Measurements from ENCODE around the gene GPR25. TPM values are rescaled to one million over a fixed set of nuclear protein-coding genes. Genes with fewer than 3 reads are reported as not detected.

GPR25 gene
- total RNA-seq, 1 experiment from 2014 or later: not detected

GRCh38 chr1:200922406-200922805 lies 49.6 kb downstream of the GPR25 start:
- TF ChIP-seq E2F5 (CRISPR knock-in tag; IDR thresholded peaks at IDR 0.05) (no peak), CBFB (CRISPR knock-in tag; IDR thresholded peaks at IDR 0.05; ENCODE audit: low read depth) (no peak), NFYB (CRISPR knock-in tag; conservative IDR thresholded peaks at IDR 0.05; ENCODE audit: low read depth) (no peak), TEAD1 (CRISPR knock-in tag; IDR thresholded peaks at IDR 0.05) (no peak), RORB (CRISPR knock-in tag; IDR thresholded peaks at IDR 0.05) (no peak), ZNF416 (CRISPR knock-in tag; IDR thresholded peaks at IDR 0.05) (no peak), ZNF423 (CRISPR knock-in tag; IDR thresholded peaks at IDR 0.05) (no peak), PRRX2 (CRISPR knock-in tag; IDR thresholded peaks at IDR 0.05) (no peak), CREB1 (CRISPR knock-in tag; IDR thresholded peaks at IDR 0.05) (no peak), E2F1 (CRISPR knock-in tag; IDR thresholded peaks at IDR 0.05) (no peak), ZSCAN18 (CRISPR knock-in tag; IDR thresholded peaks at IDR 0.05) (no peak), SMAD4 (CRISPR knock-in tag; IDR thresholded peaks at IDR 0.05) (no peak), IRF2 (CRISPR knock-in tag; IDR thresholded peaks at IDR 0.05; ENCODE audit: borderline replicate concordance, low read depth) (no peak), ARID4B (CRISPR knock-in tag; IDR thresholded peaks at IDR 0.05; ENCODE audit: borderline replicate concordance) (no peak), IRF1 (CRISPR knock-in tag; IDR thresholded peaks at IDR 0.05) (no peak), CDX4 (CRISPR knock-in tag; IDR thresholded peaks at IDR 0.05; ENCODE audit: borderline replicate concordance) (no peak)
- CTCF ChIA-PET: interaction anchor here (1.7 kb wide), 1 partner anchor 197 kb away, joined by 6 read pairs; no protein-coding TSS in a partner anchor
- no peaks in the 10 kb centered on the region for H3K36me3 Mint-ChIP-seq
- no peak overlapping the region for H3K27ac Mint-ChIP-seq
- no peaks in the 10 kb centered on the region for H3K4me1 Mint-ChIP-seq
- ATAC-seq (no peak), DNase-seq (ENCODE audit: low spot score) (no peak)
- H3K9me3 Mint-ChIP-seq: no peaks in the 10 kb centered on the region
- H3K4me3 Mint-ChIP-seq: no peak overlapping the region
- no peaks in the 10 kb centered on the region; the same call in 1 of the 2 replicates for H3K27me3 Mint-ChIP-seq (ENCODE audit: low read depth)
- POLR2A ChIA-PET: no interaction called here

- POLR2A ChIA-PET: no interaction called here
Measured at GRCh38 chr1:200923601-200924000, 50.8 kb downstream of the GPR25 start.

More at GRCh38 chr1:200923601-200924000, 50.8 kb downstream of the GPR25 start:
- no peaks in the 10 kb centered on the region; the same call in 1 of the 2 replicates for H3K27me3 Mint-ChIP-seq (ENCODE audit: low read depth)
- ATAC-seq (no peak), DNase-seq (ENCODE audit: low spot score) (no peak)
- no peak overlapping the region for H3K4me3 Mint-ChIP-seq
- no peaks in the 10 kb centered on the region for H3K36me3 Mint-ChIP-seq
- no peak overlapping the region for H3K27ac Mint-ChIP-seq
- TF ChIP-seq SOX15 (CRISPR knock-in tag; IDR thresholded peaks at IDR 0.05) (no peak), ZNF416 (CRISPR knock-in tag; IDR thresholded peaks at IDR 0.05) (no peak), E2F4 (CRISPR knock-in tag; IDR thresholded peaks at IDR 0.05; ENCODE audit: borderline replicate concordance, low read depth) (no peak), ATF3 (CRISPR knock-in tag; conservative IDR thresholded peaks at IDR 0.05) (no peak)
- H3K9me3 Mint-ChIP-seq: no peaks in the 10 kb centered on the region
- CTCF ChIA-PET: interaction anchor here (0.7 to 1.7 kb wide), 3 partner anchors 8 to 195 kb away, joined by 3 to 7 read pairs (median 6); no protein-coding TSS in a partner anchor
- H3K4me1 Mint-ChIP-seq: no peaks in the 10 kb centered on the region

All from WTC11 (cell line).